Common myeloid progenitor, CD34-positive (primary cell): ENCODE results near the gene PHACTR3.

Experiments
- CTCF ChIA-PET: fragments of 350-600 bp; sonication (Branson Sonifier 250); formaldehyde crosslinking; loops from one replicate; lab custom pipeline; 2021; ENCODE audit warnings: antibody characterized with exemption; lab: Charles Lee
- POLR2A ChIA-PET: fragments of 350-600 bp; sonication (Branson Sonifier 250); formaldehyde crosslinking; loops from one replicate; lab custom pipeline; 2021; ENCODE audit warnings: antibody characterized with exemption; lab: Charles Lee
- DNase-seq, 3 donors: peaks; one replicate each; pipeline versions ENCODE4 v3.0.0 to v3.0.0-alpha.2; 2013
- H3K27ac ChIP-seq, 2 experiments: 1 replicate in 1 of 2; 2 replicates in 1 of 2; pipeline ENCODE4 v1.7.0; 2013; ENCODE audit warnings: inconsistent platforms in 2 of 2, low read length in 2 of 2, mild to moderate bottlenecking in 2 of 2, low read depth in 1 of 2, moderate library complexity in 1 of 2; ENCODE audit not compliant: severe bottlenecking in 2 of 2, insufficient read depth in 1 of 2, poor library complexity in 1 of 2
- H3K27me3 ChIP-seq, 5 experiments: replicated peaks in 2 of 5; 1 replicate in 3 of 5; 2 replicates in 2 of 5; pipeline versions ENCODE4 v1.6.1 to v1.7.0; 2013; ENCODE audit warnings: low read length in 4 of 5, mild to moderate bottlenecking in 2 of 5, moderate library complexity in 2 of 5, inconsistent platforms in 1 of 5; ENCODE audit not compliant: insufficient read depth in 5 of 5, control insufficient read depth in 4 of 5
- H3K36me3 ChIP-seq, 4 experiments: 1 replicate in 2 of 4; 2 replicates in 2 of 4; pipeline versions ENCODE4 v1.6.1 to v1.7.0; 2013; ENCODE audit warnings: low read length in 3 of 4, control low read depth in 1 of 4, mild to moderate bottlenecking in 1 of 4; ENCODE audit not compliant: control insufficient read depth in 4 of 4, insufficient read depth in 4 of 4
- H3K4me1 ChIP-seq, 4 experiments: 1 replicate in 3 of 4; 2 replicates in 1 of 4; pipeline versions ENCODE4 v1.6.1 to v1.7.1; 2013; ENCODE audit warnings: low read length in 3 of 4, mild to moderate bottlenecking in 3 of 4, control low read depth in 1 of 4, inconsistent platforms in 1 of 4, moderate library complexity in 1 of 4; ENCODE audit not compliant: control insufficient read depth in 4 of 4, insufficient read depth in 4 of 4; ENCODE audit errors: control extremely low read depth in 1 of 4
- H3K4me3 ChIP-seq, 7 experiments: 1 replicate in 4 of 7; 2 replicates in 3 of 7; pipeline versions ENCODE4 v1.5.1 to v1.7.0; 2013; ENCODE audit warnings: mild to moderate bottlenecking in 7 of 7, low read length in 6 of 7, moderate library complexity in 6 of 7, inconsistent platforms in 2 of 7, low read depth in 2 of 7, control low read depth in 1 of 7; ENCODE audit not compliant: insufficient read depth in 4 of 7, control insufficient read depth in 1 of 7; ENCODE audit errors: extremely low read depth in 1 of 7
- H3K9me3 ChIP-seq, 5 experiments: 1 replicate in 4 of 5; 2 replicates in 1 of 5; pipeline versions ENCODE4 v1.6.1 to v1.7.1; 2013; ENCODE audit warnings: low read length in 4 of 5, mild to moderate bottlenecking in 2 of 5, inconsistent platforms in 1 of 5, low read depth in 1 of 5, moderate library complexity in 1 of 5; ENCODE audit not compliant: control insufficient read depth in 4 of 5, insufficient read depth in 2 of 5; ENCODE audit errors: control extremely low read depth in 1 of 5
- WGBS: methylation state at CpG from one replicate; pipeline ENCODE4 v1.1.5; 2013; ENCODE audit not compliant: insufficient coverage; 5-methylcytosine and 5-hydroxymethylcytosine counted together

Gene PHACTR3

DNA sequence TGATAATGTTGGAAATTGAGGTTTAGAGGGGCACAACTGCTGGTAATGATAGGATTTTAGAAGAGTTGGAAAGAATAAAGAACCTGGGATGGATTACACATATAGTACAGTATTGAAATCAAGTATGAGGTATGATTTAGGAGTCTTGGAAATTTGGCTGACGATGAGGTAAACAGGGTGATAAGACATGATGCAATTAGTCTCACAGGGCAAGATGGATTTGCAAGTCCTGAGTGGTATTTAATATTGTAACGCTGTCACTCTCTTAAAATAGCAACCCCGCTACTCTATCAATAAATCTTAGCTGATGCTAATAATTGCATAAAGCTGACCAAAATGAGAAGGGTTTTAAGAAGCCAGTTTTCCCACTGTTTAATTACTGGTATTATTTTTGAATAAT lies 258.7 kb downstream of the PHACTR3 start:
- Histone ChIP-seq H3K4me3 (no peak overlapping the region), H3K9me3 (peaks cover 0 to 1% (median 0%) of the 10 kb centered on the region in 5 experiments), H3K27ac (no peak overlapping the region), H3K27me3 (no peaks in the 10 kb centered on the region), H3K4me1 (no peaks in the 10 kb centered on the region), H3K36me3 (no peaks in the 10 kb centered on the region)
- no CpG with 5 or more reads among the region's 3 CpGs for WGBS
- CTCF ChIA-PET, result no interaction called here
- no peak for DNase-seq
- POLR2A ChIA-PET, result no interaction called here

DNA sequence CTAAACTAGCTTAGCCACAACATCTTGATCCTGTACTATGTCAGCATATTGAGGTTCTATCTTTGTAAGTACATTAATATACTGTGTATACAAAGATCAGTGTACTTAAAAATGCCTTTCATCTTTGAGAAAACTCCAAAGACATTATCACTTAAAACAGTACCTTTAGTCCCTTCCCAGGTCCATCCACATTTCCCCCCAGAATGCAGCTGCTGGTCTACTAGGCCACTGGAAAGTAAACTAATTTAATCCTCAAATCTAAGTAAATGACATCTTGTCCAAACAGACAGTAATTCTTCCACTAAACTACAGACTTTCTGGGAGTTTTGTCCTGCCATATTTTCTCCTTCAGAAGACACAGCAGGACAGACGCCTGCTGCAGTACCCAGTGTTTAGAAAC lies 260.4 kb downstream of the PHACTR3 start:
- Histone ChIP-seq H3K27ac (no peak overlapping the region), H3K4me3 (no peak overlapping the region), H3K4me1 (no peaks in the 10 kb centered on the region), H3K36me3 (no peaks in the 10 kb centered on the region), H3K9me3 (peaks cover 0 to 1% (median 0%) of the 10 kb centered on the region in 5 experiments), H3K27me3 (no peaks in the 10 kb centered on the region)
- ChIA-PET POLR2A (no interaction called here), CTCF (interaction anchor here (0.8 kb wide), 1 partner anchor 81 kb away, joined by 3 read pairs; no protein-coding TSS in a partner anchor)
- no peak for DNase-seq
- 100% methylated on average over 1 of the region's 1 CpG for WGBS

DNA sequence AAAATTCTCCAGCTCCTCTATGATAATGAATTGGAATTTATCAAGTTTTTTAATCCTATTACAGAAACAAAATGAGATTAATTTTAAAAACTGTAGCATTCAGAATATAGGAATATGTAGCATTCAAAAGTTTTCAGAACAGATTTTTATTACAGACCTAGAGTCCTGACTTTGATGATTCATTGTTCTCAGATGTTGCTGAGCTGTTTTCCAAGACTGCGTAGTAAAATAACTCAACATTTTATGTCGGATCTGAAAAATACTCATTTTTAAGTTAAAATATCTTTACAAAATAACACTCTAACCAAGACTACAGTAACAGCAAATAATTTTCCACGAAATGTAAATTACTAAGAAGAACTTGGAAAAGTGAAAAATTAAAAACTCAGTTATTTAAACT lies 262.0 kb downstream of the PHACTR3 start:
- 100% methylated on average over 2 of the region's 3 CpGs for WGBS
- Histone ChIP-seq H3K27me3 (no peaks in the 10 kb centered on the region), H3K4me3 (no peak overlapping the region), H3K4me1 (no peaks in the 10 kb centered on the region), H3K27ac (no peak overlapping the region), H3K9me3 (no peaks in the 10 kb centered on the region), H3K36me3 (no peaks in the 10 kb centered on the region)
- POLR2A ChIA-PET, result no interaction called here
- no peak for DNase-seq
- CTCF ChIA-PET, result no interaction called here

DNA sequence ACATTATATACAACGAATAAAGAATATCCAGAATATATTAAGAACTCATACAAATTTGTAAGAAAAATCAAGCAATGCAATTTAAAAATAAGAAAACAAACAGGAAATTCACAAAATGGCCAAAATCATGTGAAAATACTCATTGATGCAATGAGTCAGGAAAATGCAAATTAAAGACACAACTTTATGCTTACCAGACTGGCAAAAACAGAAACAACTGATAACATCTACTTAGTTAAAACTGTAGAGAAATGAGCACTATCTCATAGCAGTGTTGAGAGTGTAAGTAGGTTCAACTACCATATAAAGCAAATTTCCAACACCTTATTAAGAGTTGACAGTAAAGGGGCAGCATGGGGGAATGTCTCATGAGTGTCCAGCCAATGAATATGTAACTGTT lies 266.8 kb downstream of the PHACTR3 start:
- Histone ChIP-seq H3K27me3 (no peaks in the 10 kb centered on the region), H3K4me1 (no peaks in the 10 kb centered on the region), H3K9me3 (no peaks in the 10 kb centered on the region), H3K4me3 (no peak overlapping the region), H3K36me3 (no peaks in the 10 kb centered on the region), H3K27ac (no peak overlapping the region)
- CTCF ChIA-PET, result no interaction called here
- no peak for DNase-seq
- POLR2A ChIA-PET, result no interaction called here
- no CpG with 5 or more reads among the region's 1 CpG for WGBS

DNA sequence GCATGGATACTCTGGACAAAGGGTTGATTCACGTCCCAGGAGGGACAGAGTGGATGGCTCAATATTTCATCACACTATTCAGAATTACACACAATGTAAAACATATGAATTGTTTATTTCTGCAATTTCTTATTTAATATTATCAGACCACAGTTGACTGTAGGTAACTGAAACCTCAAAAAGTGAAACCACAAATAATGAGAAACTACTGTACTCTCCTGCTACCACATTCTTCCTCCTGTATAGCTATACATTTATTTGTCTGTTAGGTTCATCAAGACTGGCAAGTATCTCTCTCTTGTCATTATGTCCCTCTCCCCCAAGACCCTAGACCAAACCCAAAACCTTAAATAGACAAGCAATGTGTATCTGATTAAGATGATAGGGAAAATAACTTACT lies 269.1 kb downstream of the PHACTR3 start:
- H3K27ac ChIP-seq, result no peak overlapping the region
- H3K36me3 ChIP-seq, result no peaks in the 10 kb centered on the region
- no peaks in the 10 kb centered on the region for H3K4me1 ChIP-seq
- no peak for DNase-seq
- H3K4me3 ChIP-seq, result no peak overlapping the region
- POLR2A ChIA-PET, result no interaction called here
- no CpG with 5 or more reads among the region's 1 CpG for WGBS
- no peaks in the 10 kb centered on the region for H3K27me3 ChIP-seq
- no peaks in the 10 kb centered on the region for H3K9me3 ChIP-seq
- CTCF ChIA-PET, result no interaction called here

DNA sequence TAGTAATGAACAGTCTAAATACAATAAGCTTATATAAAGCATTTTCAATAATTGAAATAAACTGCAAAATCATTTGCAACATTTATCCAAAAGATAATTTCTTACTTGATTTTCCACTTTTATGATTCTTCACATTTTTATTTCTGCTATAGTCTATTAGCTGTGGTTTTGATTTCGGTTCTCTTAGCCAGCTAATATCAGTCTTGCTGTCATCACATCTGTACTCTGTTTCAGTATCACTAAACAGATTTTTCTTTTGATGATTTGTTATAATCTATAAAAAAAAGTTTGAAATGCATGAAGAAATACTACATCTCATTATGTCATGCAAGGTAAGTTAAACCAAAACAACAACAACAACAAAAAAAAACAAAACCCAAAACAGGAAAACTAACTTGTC lies 275.9 kb downstream of the PHACTR3 start:
- H3K4me1 ChIP-seq, result no peaks in the 10 kb centered on the region
- no CpG with 5 or more reads among the region's 1 CpG for WGBS
- POLR2A ChIA-PET, result no interaction called here
- CTCF ChIA-PET, result no interaction called here
- no peak for DNase-seq
- no peaks in the 10 kb centered on the region for H3K36me3 ChIP-seq
- H3K4me3 ChIP-seq, result no peak overlapping the region
- no peaks in the 10 kb centered on the region for H3K9me3 ChIP-seq
- no peak overlapping the region for H3K27ac ChIP-seq
- H3K27me3 ChIP-seq, result no peaks in the 10 kb centered on the region

DNA sequence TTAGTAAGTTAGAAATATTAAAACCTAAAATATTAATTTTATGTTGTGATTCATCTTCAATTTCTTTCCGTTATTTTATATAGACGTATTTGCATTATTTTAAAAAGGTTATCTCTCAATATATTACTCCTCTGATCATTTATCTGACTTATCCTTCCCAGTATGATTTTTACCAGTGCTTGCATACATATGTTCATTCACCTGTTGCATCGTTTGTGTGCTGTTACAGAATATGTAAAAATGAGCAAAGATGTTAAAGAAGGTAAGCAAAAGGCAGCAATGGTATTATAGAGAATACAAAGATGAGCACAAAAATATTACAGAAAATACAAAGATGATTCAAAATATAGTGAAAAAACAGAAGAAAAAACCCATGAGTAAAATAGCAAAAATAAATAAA lies 280.2 kb downstream of the PHACTR3 start:
- Histone ChIP-seq H3K4me3 (no peak overlapping the region), H3K27ac (no peak overlapping the region), H3K27me3 (no peaks in the 10 kb centered on the region), H3K36me3 (no peaks in the 10 kb centered on the region), H3K4me1 (no peaks in the 10 kb centered on the region), H3K9me3 (no peaks in the 10 kb centered on the region)
- WGBS, result no CpG with 5 or more reads among the region's 3 CpGs
- no peak for DNase-seq
- ChIA-PET POLR2A (no interaction called here), CTCF (no interaction called here)
